H1 (cell line): ENCODE results near the gene CAST. TPM values are rescaled to one million over a fixed set of nuclear protein-coding genes. Genes with fewer than 3 reads are reported as not detected.

Source experiments
- CTCF ChIA-PET: fragments of 300-600 bp; sonication (Branson Sonifier 250); formaldehyde crosslinking; loops from one replicate; lab custom pipeline; 2021; ENCODE audit not compliant: partially characterized antibody; lab: Charles Lee
- POLR2A ChIA-PET: fragments of 300-600 bp; sonication (Branson Sonifier 250); formaldehyde crosslinking; loops from one replicate; lab custom pipeline; 2021; ENCODE audit warnings: inconsistent platforms; ENCODE audit not compliant: partially characterized antibody; lab: Charles Lee
- DNase-seq, 2 experiments: peaks; one replicate each; pipeline versions ENCODE4 v3.0.0 to v3.0.0-alpha.2; 2010 to 2022; ENCODE audit warnings: low spot score in 2 of 2, low read depth in 1 of 2, mixed read lengths in 1 of 2
- FAIRE-seq: peaks from 2 replicates; lab custom pipeline; 2011; peaks lifted over from hg19 to GRCh38; lab: Jason Lieb, UNC
- H2AFZ ChIP-seq: 2 replicates; pipeline ENCODE4 v1.8.1; 2012; ENCODE audit warnings: low read length, inconsistent platforms
- H2AK5ac ChIP-seq: 2 replicates; pipeline ENCODE4 v1.6.1; 2013; ENCODE audit warnings: low read depth, low read length
- H2BK120ac ChIP-seq: replicated peaks from 2 replicates; pipeline ENCODE3; 2013; ENCODE audit warnings: low read depth, low read length, inconsistent platforms
- H2BK12ac ChIP-seq: 2 replicates; pipeline ENCODE4 v1.6.1; 2013; ENCODE audit warnings: low read depth, low read length
- H2BK15ac ChIP-seq: 2 replicates; pipeline ENCODE4 v1.6.1; 2013; ENCODE audit warnings: low read length
- H2BK20ac ChIP-seq: 2 replicates; pipeline ENCODE4 v1.6.1; 2013; ENCODE audit warnings: low read length
- H2BK5ac ChIP-seq: 2 replicates; pipeline ENCODE4 v1.6.1; 2013; ENCODE audit warnings: low read depth, low read length
- H3K14ac ChIP-seq: 2 replicates; pipeline ENCODE4 v1.6.1; 2013; ENCODE audit warnings: inconsistent platforms; ENCODE audit not compliant: insufficient read length
- H3K18ac ChIP-seq: 2 replicates; pipeline ENCODE4 v1.6.1; 2013; ENCODE audit warnings: low read length; ENCODE audit errors: extremely low read depth
- H3K23ac ChIP-seq: 2 replicates; pipeline ENCODE4 v1.6.1; 2013; ENCODE audit warnings: inconsistent platforms; ENCODE audit not compliant: insufficient read length
- H3K23me2 ChIP-seq: 2 replicates; pipeline ENCODE4 v1.6.1; 2013; ENCODE audit warnings: low read depth, low read length
- H3K27ac ChIP-seq: 2 replicates; pipeline ENCODE4 v1.6.1; 2011; ENCODE audit warnings: low read depth, low read length, inconsistent platforms
- H3K27me3 ChIP-seq, 4 experiments: replicated peaks in 1 of 4; 1 replicate in 1 of 4; 2 replicates in 3 of 4; pipeline versions ENCODE4 v1.6.1 to v1.8.1; 2011 to 2013; ENCODE audit warnings: low read length in 3 of 4, mild to moderate bottlenecking in 3 of 4, inconsistent platforms in 2 of 4, mixed read lengths in 2 of 4, moderate library complexity in 1 of 4; ENCODE audit not compliant: control insufficient read depth in 3 of 4, insufficient read depth in 3 of 4; ENCODE audit errors: extremely low read depth in 1 of 4
- H3K36me3 ChIP-seq, 4 experiments: 2 replicates each; pipeline versions ENCODE4 v1.6.1 to v1.8.1; 2011 to 2013; ENCODE audit warnings: mild to moderate bottlenecking in 4 of 4, low read length in 3 of 4, moderate library complexity in 2 of 4, control low read depth in 1 of 4, inconsistent platforms in 1 of 4; ENCODE audit not compliant: insufficient read depth in 4 of 4, control insufficient read depth in 2 of 4
- H3K4ac ChIP-seq: replicated peaks from 2 replicates; pipeline ENCODE3; 2013; ENCODE audit warnings: low read length, low read depth, mixed read lengths, inconsistent platforms; ENCODE audit not compliant: insufficient read length
- H3K4me1 ChIP-seq, 4 experiments: replicated peaks in 1 of 4; 1 replicate in 1 of 4; 2 replicates in 3 of 4; pipeline versions ENCODE4 v1.6.1 to v1.8.1; 2011 to 2013; ENCODE audit warnings: low read length in 3 of 4, inconsistent platforms in 2 of 4, mixed read lengths in 1 of 4; ENCODE audit not compliant: insufficient read depth in 4 of 4, control insufficient read depth in 3 of 4
- H3K4me2 ChIP-seq, 2 experiments: 2 replicates each; pipeline versions ENCODE4 v1.6.1 to v1.8.1; 2011 to 2013; ENCODE audit warnings: low read depth in 2 of 2, low read length in 2 of 2, control low read depth in 1 of 2, inconsistent platforms in 1 of 2, mild to moderate bottlenecking in 1 of 2; ENCODE audit not compliant: insufficient read depth in 1 of 2
- H3K4me3 ChIP-seq, 4 experiments: fragments of 200-600, 300-600 bp in 1 of 4; sonication (generic), shearing (Covaris generic), sonication (Bioruptor Twin) in 1 of 4; 2 replicates each; pipeline versions ENCODE4 v1.5.1 to v1.8.1; 2011 to 2016; ENCODE audit warnings: low read length in 4 of 4, low read depth in 3 of 4, control low read depth in 2 of 4, inconsistent platforms in 2 of 4, mild to moderate bottlenecking in 2 of 4, mixed read lengths in 1 of 4, moderate library complexity in 1 of 4; ENCODE audit not compliant: insufficient read depth in 2 of 4; ENCODE audit errors: extremely low read depth in 1 of 4
- H3K56ac ChIP-seq: replicated peaks from 2 replicates; pipeline ENCODE3; 2013; ENCODE audit warnings: low read depth, mild to moderate bottlenecking, mixed read lengths, low read length, inconsistent platforms; ENCODE audit not compliant: insufficient read length
- H3K79me1 ChIP-seq: 2 replicates; pipeline ENCODE4 v1.6.1; 2013; ENCODE audit warnings: low read depth, low read length, control low read depth
- H3K79me2 ChIP-seq, 2 experiments: 2 replicates each; pipeline versions ENCODE4 v1.6.1 to v1.8.1; 2012 to 2013; ENCODE audit warnings: low read length in 2 of 2, mild to moderate bottlenecking in 2 of 2, inconsistent platforms in 1 of 2; ENCODE audit not compliant: insufficient read depth in 2 of 2, control insufficient read depth in 1 of 2
- H3K9ac ChIP-seq, 4 experiments: replicated peaks in 1 of 4; 1 replicate in 1 of 4; 2 replicates in 3 of 4; pipeline versions ENCODE4 v1.6.1 to v1.8.1; 2011 to 2013; ENCODE audit warnings: low read depth in 3 of 4, low read length in 3 of 4, control low read depth in 2 of 4, mild to moderate bottlenecking in 2 of 4, moderate library complexity in 2 of 4, inconsistent platforms in 1 of 4; ENCODE audit errors: extremely low read depth in 1 of 4
- H3K9me3 ChIP-seq, 2 experiments: 2 replicates each; pipeline versions ENCODE4 v1.6.1 to v1.8.1; 2012 to 2013; ENCODE audit warnings: mild to moderate bottlenecking in 2 of 2, moderate library complexity in 2 of 2, control low read depth in 1 of 2, inconsistent platforms in 1 of 2, low read depth in 1 of 2, low read length in 1 of 2, mixed read lengths in 1 of 2; ENCODE audit not compliant: insufficient read depth in 2 of 2
- H4K20me1 ChIP-seq, 2 experiments: replicated peaks in 1 of 2; 2 replicates each; pipeline versions ENCODE3 to v1.8.1; 2011 to 2013; ENCODE audit warnings: inconsistent platforms in 2 of 2, low read length in 2 of 2, mild to moderate bottlenecking in 1 of 2; ENCODE audit not compliant: insufficient read depth in 2 of 2, control insufficient read depth in 1 of 2
- H4K5ac ChIP-seq: 2 replicates; pipeline ENCODE4 v1.6.1; 2013; ENCODE audit warnings: low read length, low read depth, mixed read lengths, inconsistent platforms; ENCODE audit not compliant: insufficient read length
- H4K8ac ChIP-seq: 2 replicates; pipeline ENCODE4 v1.8.0; 2013; ENCODE audit warnings: mild to moderate bottlenecking, moderate library complexity, low read length, inconsistent platforms; ENCODE audit not compliant: insufficient read depth; ENCODE audit errors: extremely low read depth
- H4K91ac ChIP-seq: replicated peaks from 2 replicates; pipeline ENCODE3; 2013; ENCODE audit warnings: low read length, mixed read lengths, inconsistent platforms; ENCODE audit not compliant: insufficient read length
- ATF2 ChIP-seq: IDR thresholded peaks from 2 replicates; pipeline ENCODE4 v1.6.1; 2012; ENCODE audit warnings: low read length, inconsistent platforms
- E2F6 ChIP-seq: IDR thresholded peaks from 2 replicates; pipeline ENCODE4 v1.6.1; 2012; ENCODE audit warnings: inconsistent platforms
- GTF2F1 ChIP-seq: IDR thresholded peaks from 2 replicates; pipeline ENCODE4 v1.6.1; 2012; ENCODE audit warnings: low read depth, low read length, improper control_type of control experiment, borderline replicate concordance
- HDAC6 ChIP-seq: IDR thresholded peaks from one replicate; pipeline ENCODE4 v1.7.1; 2012; ENCODE audit warnings: low read depth, mild to moderate bottlenecking, inconsistent platforms, low read length, moderate library complexity
- RBBP5 ChIP-seq: IDR thresholded peaks from 2 replicates; pipeline ENCODE4 v1.7.1; 2012; ENCODE audit warnings: low read depth, mild to moderate bottlenecking, inconsistent platforms, low read length, moderate library complexity, borderline replicate concordance
- SUZ12 ChIP-seq: fragments of 200-600 bp; sonication (generic); IDR thresholded peaks from 2 replicates; pipeline ENCODE4 v1.6.1; 2012; ENCODE audit warnings: mild to moderate bottlenecking, inconsistent platforms, low read length, moderate library complexity, mixed read lengths
- TAF7 ChIP-seq: optimal IDR thresholded peaks from 2 replicates; pipeline ENCODE3; 2011; ENCODE audit warnings: low read depth, mild to moderate bottlenecking, inconsistent platforms, low read length, moderate library complexity, borderline replicate concordance
- TCF12 ChIP-seq: IDR thresholded peaks from 2 replicates; pipeline ENCODE4 v1.6.1; 2011; ENCODE audit warnings: low read depth, mild to moderate bottlenecking, low read length
- WGBS, 2 experiments: shearing (Covaris generic) in 1 of 2; methylation state at CpG; one replicate each; pipeline versions ENCODE4 v1.1.6 to v1.1.7; 2013 to 2015; ENCODE audit warnings: low lambda C conversion rate in 2 of 2, mixed read lengths in 2 of 2, inconsistent platforms in 1 of 2, low coverage in 1 of 2, missing lambda C conversion rate in 1 of 2; ENCODE audit not compliant: insufficient replicate concordance in 2 of 2, insufficient coverage in 1 of 2, insufficient read length in 1 of 2; ENCODE audit errors: extremely low coverage in 1 of 2, missing lambda C conversion rate in 1 of 2; 5-methylcytosine and 5-hydroxymethylcytosine counted together
- polyA plus RNA-seq, 7 experiments: library from polyadenylated mRNA; depleted of rRNA in 3 of 7; stranded (reverse) in 5 of 7; unstranded in 2 of 7; fragments of >200 nt in 5 of 7; fragments of 200-250 nt in 2 of 7; gene quantifications; 1 replicate in 5 of 7; 2 replicates in 1 of 7; 4 replicates in 1 of 7; pipeline versions ENCODE4 v1.2.1 to v1.2.3, GENCODE V29; 2011 to 2013; ENCODE audit warnings: missing spikeins in 2 of 7, mixed read lengths in 2 of 7
- total RNA-seq: library from RNA; stranded (reverse); fragmentation: NEBNext Ultra II Directional; extraction: Animal tissue kit (Norgen Biotek cat#: 25700); gene quantifications from 2 replicates; pipeline ENCODE4 v1.2.1, GENCODE V29; 2021

CAST gene
- total and polyA plus RNA-seq, 2 of the 8 experiments (the other 6 are each of a cell fraction or from before 2014, with no cell fraction given) = 9.0 to 48.2 TPM

GRCh38 chr5:96745025-96745424 is 82.8 kb downstream of the CAST start:
- FAIRE-seq = no peak
- no peak overlapping the region for H4K91ac ChIP-seq
- H2BK12ac ChIP-seq = no peak overlapping the region
- no peak overlapping the region for H3K4me3 ChIP-seq
- ChIA-PET CTCF (interaction anchor here (1.5 kb wide), 1 partner anchor 144 kb away, joined by 3 read pairs; no protein-coding TSS in a partner anchor), POLR2A (no interaction called here)
- H3K14ac ChIP-seq = no peak overlapping the region
- no peak overlapping the region for H4K5ac ChIP-seq
- no peaks in the 10 kb centered on the region for H3K27me3 ChIP-seq
- DNase-seq = no peak
- no peaks in the 10 kb centered on the region for H3K9me3 ChIP-seq
- H3K4me1 ChIP-seq = no peaks in the 10 kb centered on the region; a peak in 1 of 7 replicates
- no peak overlapping the region for H2AK5ac ChIP-seq
- 95% methylated on average over 5 of the region's 5 CpGs; no CpG with 5 or more reads in 1 of the 2 experiments for WGBS, 2 experiments
- H2AFZ ChIP-seq = no peak overlapping the region
- no peak overlapping the region for H2BK15ac ChIP-seq
- H3K9ac ChIP-seq = no peak overlapping the region
- no peaks in the 10 kb centered on the region for H4K20me1 ChIP-seq
- TF ChIP-seq SUZ12 (no peak), E2F6 (no peak), RBBP5 (no peak), ATF2 (no peak), GTF2F1 (no peak), TCF12 (no peak), TAF7 (no peak), HDAC6 (no peak)
- H3K56ac ChIP-seq = no peak overlapping the region
- no peak overlapping the region for H2BK20ac ChIP-seq
- no peak overlapping the region for H4K8ac ChIP-seq
- no peak overlapping the region for H3K4ac ChIP-seq
- no peaks in the 10 kb centered on the region for H3K23me2 ChIP-seq
- no peaks in the 10 kb centered on the region for H3K79me2 ChIP-seq
- H2BK5ac ChIP-seq = no peak overlapping the region
- H3K23ac ChIP-seq = no peak overlapping the region
- no peak overlapping the region for H3K27ac ChIP-seq
- no peak overlapping the region for H3K18ac ChIP-seq
- H2BK120ac ChIP-seq = no peak overlapping the region
- no peak overlapping the region for H3K4me2 ChIP-seq
- peaks cover 0 to 10% (median 4%) of the 10 kb centered on the region in 4 experiments; a peak in 3 of 8 replicates for H3K36me3 ChIP-seq
- no peaks in the 10 kb centered on the region for H3K79me1 ChIP-seq
